ENCODE data around the gene SNX2. TPM values are rescaled to one million over a fixed set of nuclear protein-coding genes. Genes with fewer than 3 reads are reported as not detected.

Gene SNX2
- total and polyA plus RNA-seq, 9 of the 15 experiments (the other 6 are each of a cell fraction or from before 2014, with no cell fraction given), result 35.2 to 86.0 (median 58.1) TPM

GRCh38 chr5:122774861-122775549 is at the start of gene SNX2 (continued):
- TF ChIP-seq TBP (optimal IDR thresholded peaks at IDR 0.05; ENCODE audit: low read depth, low read length), result peak; percentile 77
- TF ChIP-seq SNRNP70 (optimal IDR thresholded peaks at IDR 0.05; ENCODE audit: low read depth, low read length), result no peak
- TF ChIP-seq ZNF668 (CRISPR knock-in tag; IDR thresholded peaks at IDR 0.05), result no peak
- peak; percentile 59; the same call in 1 of the 2 replicates for TF ChIP-seq EP400 (IDR thresholded peaks at IDR 0.05)
- TF ChIP-seq EGR1 (conservative IDR thresholded peaks at IDR 0.05), result peak; percentile 57
- TF ChIP-seq RBBP5 (IDR thresholded peaks at IDR 0.05; ENCODE audit: borderline replicate concordance, insufficient read depth, low read length, poor library complexity, severe bottlenecking), result peak; percentile 90
- TF ChIP-seq CREB1 (IDR thresholded peaks at IDR 0.05), result no peak
- TF ChIP-seq CREB1 (CRISPR knock-in tag; IDR thresholded peaks at IDR 0.05), result peak; percentile 72
- peak; percentile 76 for TF ChIP-seq KDM5B (IDR thresholded peaks at IDR 0.05; ENCODE audit: insufficient replicate concordance, low read depth, low read length)
- TF ChIP-seq POLR3G (IDR thresholded peaks at IDR 0.05; ENCODE audit: extremely low read depth, insufficient read length, insufficient replicate concordance), result no peak
- TF ChIP-seq ZFP91 (CRISPR knock-in tag; IDR thresholded peaks at IDR 0.05), result peak; percentile 61; the same call in 1 of the 2 replicates
- no peak for TF ChIP-seq ERF (CRISPR knock-in tag; IDR thresholded peaks at IDR 0.05)
- no peak for TF ChIP-seq CGGBP1 (CRISPR knock-in tag; IDR thresholded peaks at IDR 0.05)
- TF ChIP-seq ARID1B (IDR thresholded peaks at IDR 0.05), result no peak

All from K562 (cell line).